PC-3 (cell line): ENCODE data around the gene HDAC5. TPM values are rescaled to one million over a fixed set of nuclear protein-coding genes. Genes with fewer than 3 reads are reported as not detected.

Experiments
- ATAC-seq: fragments of 200-7000 bp; cut with Tn5 transposase; 2 replicates; pipeline ENCODE4 v1.9.1; 2020; ENCODE audit warnings: mild to moderate bottlenecking, moderate library complexity
- BruUV-seq: library from RNA; stranded (reverse); fragments of 400-500 nt; replicated peaks from 2 replicates; lab custom pipeline; 2021; lab: Mats Ljungman, UMichigan
- CTCF ChIA-PET: fragments of 300-600 bp; sonication (Branson Sonifier 250); formaldehyde crosslinking; loops from one replicate; lab custom pipeline; 2022; ENCODE audit warnings: antibody characterized with exemption; lab: Charles Lee
- POLR2A ChIA-PET: fragments of 300-600 bp; sonication (Branson Sonifier 250); formaldehyde crosslinking; loops from one replicate; lab custom pipeline; 2022; ENCODE audit warnings: antibody characterized with exemption; ENCODE audit not compliant: unreplicated experiment; lab: Charles Lee
- DNase-seq: peaks from one replicate; pipeline ENCODE4 v3.0.0-alpha.2; 2015
- H2AFZ ChIP-seq: fragments of 300-600 bp; sonication (generic); 2 replicates; pipeline ENCODE4 v1.6.0; 2016; ENCODE audit warnings: antibody characterized with exemption, low read length
- H3F3A ChIP-seq: fragments of 300-600 bp; sonication (generic); one replicate; pipeline ENCODE4 v1.6.0; 2017; ENCODE audit warnings: antibody characterized with exemption, low read length, control low read depth, mild to moderate bottlenecking; ENCODE audit not compliant: unreplicated experiment
- H3K27ac ChIP-seq: fragments of 300-600 bp; sonication (generic); 2 replicates; pipeline ENCODE4 v1.5.1; 2016; ENCODE audit warnings: mild to moderate bottlenecking, low read length
- H3K27me3 ChIP-seq: fragments of 300-600 bp; sonication (generic); 2 replicates; pipeline ENCODE4 v1.6.1; 2016; ENCODE audit warnings: low read length, mixed read lengths
- H3K36me3 ChIP-seq: fragments of 300-600 bp; sonication (generic); 2 replicates; pipeline ENCODE4 v1.6.1; 2016; ENCODE audit warnings: low read depth, mixed run types, low read length, mixed read lengths
- H3K4me1 ChIP-seq: fragments of 300-600 bp; sonication (generic); 2 replicates; pipeline ENCODE4 v1.5.1; 2016; ENCODE audit warnings: low read length; ENCODE audit not compliant: insufficient read depth
- H3K4me2 ChIP-seq: fragments of 300-600 bp; sonication (generic); 2 replicates; pipeline ENCODE4 v1.6.0; 2016; ENCODE audit warnings: low read length
- H3K4me3 ChIP-seq: fragments of 300-600 bp; sonication (generic); 2 replicates; pipeline ENCODE4 v1.5.1; 2016; ENCODE audit warnings: mild to moderate bottlenecking, low read length, mixed read lengths
- H3K79me2 ChIP-seq: fragments of 300-600 bp; sonication (generic); 2 replicates; pipeline ENCODE4 v1.6.1; 2017; ENCODE audit warnings: low read length, mixed read lengths
- H3K9ac ChIP-seq: fragments of 300-600 bp; sonication (generic); 2 replicates; pipeline ENCODE4 v1.6.0; 2016; ENCODE audit warnings: mild to moderate bottlenecking, low read length
- H3K9me2 ChIP-seq: fragments of 300-600 bp; sonication (generic); replicated peaks from 2 replicates; pipeline ENCODE4 v1.6.1; 2016; ENCODE audit warnings: mixed run types, low read length, mixed read lengths
- H3K9me3 ChIP-seq: fragments of 300-600 bp; sonication (generic); 2 replicates; pipeline ENCODE4 v1.6.1; 2016; ENCODE audit warnings: low read length, mixed read lengths
- H4K20me1 ChIP-seq: fragments of 300-600 bp; sonication (generic); 2 replicates; pipeline ENCODE4 v1.6.1; 2016; ENCODE audit warnings: low read length, mixed read lengths
- EZH2 ChIP-seq: fragments of 300-600 bp; sonication (generic); IDR thresholded peaks from one replicate; pipeline ENCODE4 v1.6.1; 2017; ENCODE audit warnings: antibody characterized with exemption, mild to moderate bottlenecking, low read length; ENCODE audit not compliant: unreplicated experiment
- EZH2phosphoT487 ChIP-seq: fragments of 300-600 bp; sonication (generic); IDR thresholded peaks from 2 replicates; pipeline ENCODE4 v1.6.1; 2018; ENCODE audit warnings: mild to moderate bottlenecking, antibody characterized with exemption, low read length, borderline replicate concordance
- intact Hi-C: fragments of 100-400 bp; cut with micrococcal nuclease; formaldehyde crosslinking; loops from 2 replicates; pipeline ENCODE4 v1.9.0; 2023
- total RNA-seq: library from RNA; depleted of rRNA; stranded (reverse); fragments of >200 nt; gene quantifications from 2 replicates; pipeline ENCODE4 v1.2.3, GENCODE V29; 2014
- TF ChIP-seq, protein P1 (sequence below): fragments of 300-600 bp; sonication (generic); conservative IDR thresholded peaks from 2 replicates; pipeline ENCODE4 v1.5.1; 2017; ENCODE audit warnings: antibody characterized with exemption, low read depth, mild to moderate bottlenecking, low read length

The HDAC5 gene
- total RNA-seq, 1 experiment from 2014 or later: 39.1 TPM

DNA sequence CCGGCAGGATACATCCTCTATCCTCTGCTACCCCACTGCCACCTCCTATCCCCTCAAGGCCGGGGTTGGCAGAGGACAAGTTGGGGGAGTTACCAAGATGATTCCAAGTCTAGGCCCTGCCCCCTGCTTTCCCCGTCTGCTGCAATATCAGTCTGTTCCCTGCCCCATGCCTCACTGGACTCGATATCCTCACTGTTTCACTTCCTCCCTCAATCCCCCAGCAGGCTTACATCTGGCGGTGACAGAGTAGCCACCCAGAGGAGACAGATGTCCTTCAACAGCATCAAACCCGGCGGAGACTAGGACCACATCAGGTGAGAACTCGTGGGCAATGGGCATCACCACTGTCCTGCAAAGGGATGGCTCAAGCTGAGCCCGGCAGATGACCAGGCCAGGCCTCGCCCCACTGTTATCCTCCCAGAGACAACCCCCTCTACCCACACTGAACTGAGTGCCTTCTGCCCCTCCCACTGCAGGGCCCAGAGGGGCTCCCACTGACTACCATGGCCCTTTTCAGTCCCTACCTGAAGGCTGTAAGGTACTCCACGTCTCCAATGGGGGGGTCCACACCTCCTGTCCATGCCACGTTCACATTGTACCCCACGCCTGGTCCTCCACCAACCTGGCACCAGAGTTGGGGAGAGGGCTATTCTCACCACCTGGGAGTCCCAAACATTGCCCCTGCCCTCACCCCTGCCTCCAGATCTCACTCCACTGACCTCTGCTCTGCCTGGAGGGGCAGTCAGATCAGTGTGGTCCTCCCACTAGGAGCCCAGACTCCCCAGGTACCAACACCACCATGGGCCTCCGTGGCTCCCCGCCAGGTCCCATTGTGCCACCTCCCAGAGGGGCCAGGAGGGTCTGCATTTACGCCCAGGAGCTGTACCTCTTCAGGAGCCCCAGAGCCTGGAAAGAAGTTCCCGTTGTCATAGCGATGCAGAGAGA lies 43.3 kb downstream of the HDAC5 start:
- H3F3A ChIP-seq: no peaks in the 10 kb centered on the region
- H3K9me3 ChIP-seq: no peaks in the 10 kb centered on the region
- H3K9ac ChIP-seq: no peak overlapping the region
- no peaks in the 10 kb centered on the region for H3K27me3 ChIP-seq
- DNase-seq: no peak
- H3K4me2 ChIP-seq: no peak overlapping the region
- ATAC-seq: no peak
- TF ChIP-seq EZH2phosphoT487 (no peak), EZH2 (no peak)
- TF ChIP-seq, protein P1, sequence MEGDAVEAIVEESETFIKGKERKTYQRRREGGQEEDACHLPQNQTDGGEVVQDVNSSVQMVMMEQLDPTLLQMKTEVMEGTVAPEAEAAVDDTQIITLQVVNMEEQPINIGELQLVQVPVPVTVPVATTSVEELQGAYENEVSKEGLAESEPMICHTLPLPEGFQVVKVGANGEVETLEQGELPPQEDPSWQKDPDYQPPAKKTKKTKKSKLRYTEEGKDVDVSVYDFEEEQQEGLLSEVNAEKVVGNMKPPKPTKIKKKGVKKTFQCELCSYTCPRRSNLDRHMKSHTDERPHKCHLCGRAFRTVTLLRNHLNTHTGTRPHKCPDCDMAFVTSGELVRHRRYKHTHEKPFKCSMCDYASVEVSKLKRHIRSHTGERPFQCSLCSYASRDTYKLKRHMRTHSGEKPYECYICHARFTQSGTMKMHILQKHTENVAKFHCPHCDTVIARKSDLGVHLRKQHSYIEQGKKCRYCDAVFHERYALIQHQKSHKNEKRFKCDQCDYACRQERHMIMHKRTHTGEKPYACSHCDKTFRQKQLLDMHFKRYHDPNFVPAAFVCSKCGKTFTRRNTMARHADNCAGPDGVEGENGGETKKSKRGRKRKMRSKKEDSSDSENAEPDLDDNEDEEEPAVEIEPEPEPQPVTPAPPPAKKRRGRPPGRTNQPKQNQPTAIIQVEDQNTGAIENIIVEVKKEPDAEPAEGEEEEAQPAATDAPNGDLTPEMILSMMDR: no peak
- H3K36me3 ChIP-seq: peaks cover 23% of the 10 kb centered on the region
- CTCF ChIA-PET: no interaction called here
- BruUV-seq: no TSS peak
- no peaks in the 10 kb centered on the region for H3K79me2 ChIP-seq
- H3K27ac ChIP-seq: no peak overlapping the region
- H3K9me2 ChIP-seq: no peaks in the 10 kb centered on the region
- H3K4me3 ChIP-seq: no peak overlapping the region
- POLR2A ChIA-PET: no interaction called here
- no peaks in the 10 kb centered on the region for H3K4me1 ChIP-seq
- no peaks in the 10 kb centered on the region for H4K20me1 ChIP-seq
- H2AFZ ChIP-seq: no peak overlapping the region
- intact Hi-C loops: loop anchor here (10.0 kb wide), 1 partner anchor 105 kb away; the partner anchor contains the start of gene TMUB2

DNA sequence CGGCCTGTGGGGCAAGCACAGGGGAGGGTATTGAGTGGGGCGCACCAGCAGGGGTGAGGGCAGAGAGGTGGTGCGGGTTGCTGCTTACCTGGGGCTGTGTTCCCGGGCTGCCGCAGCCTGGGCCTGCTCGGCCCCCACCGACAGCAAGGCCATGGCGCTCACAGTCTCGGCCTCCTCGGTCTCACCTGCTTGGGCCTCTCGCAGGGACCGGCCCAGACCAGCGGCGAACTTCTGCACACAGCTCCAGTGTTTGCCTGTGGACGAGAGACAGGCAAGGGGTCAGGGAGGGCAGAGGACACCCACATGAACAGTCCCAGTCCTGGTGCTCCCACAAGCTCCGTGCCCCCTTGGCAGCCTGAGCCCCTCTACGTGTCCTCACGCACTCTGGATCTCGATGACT lies 45.0 kb downstream of the HDAC5 start:
- Histone ChIP-seq H3K27ac (no peak overlapping the region), H3K9me3 (no peaks in the 10 kb centered on the region), H3K9ac (no peak overlapping the region), H3K4me3 (no peak overlapping the region), H3K9me2 (no peaks in the 10 kb centered on the region), H3F3A (no peaks in the 10 kb centered on the region), H3K4me1 (no peaks in the 10 kb centered on the region), H4K20me1 (no peaks in the 10 kb centered on the region), H3K36me3 (peaks cover 24% of the 10 kb centered on the region), H2AFZ (no peak overlapping the region), H3K27me3 (no peaks in the 10 kb centered on the region), H3K4me2 (no peak overlapping the region), H3K79me2 (0 out of 2 replicates have a peak, but pooled peaks cover 3% of the 10 kb centered on the region)
- BruUV-seq: no TSS peak
- TF ChIP-seq, protein P1: no peak
- TF ChIP-seq EZH2phosphoT487 (no peak), EZH2 (no peak)
- CTCF ChIA-PET: no interaction called here
- intact Hi-C loops: loop anchor here (10.0 kb wide), 1 partner anchor 106 kb away; the partner anchor contains the start of gene TMUB2
- DNase-seq: no peak
- POLR2A ChIA-PET: no interaction called here
- ATAC-seq: no peak

DNA sequence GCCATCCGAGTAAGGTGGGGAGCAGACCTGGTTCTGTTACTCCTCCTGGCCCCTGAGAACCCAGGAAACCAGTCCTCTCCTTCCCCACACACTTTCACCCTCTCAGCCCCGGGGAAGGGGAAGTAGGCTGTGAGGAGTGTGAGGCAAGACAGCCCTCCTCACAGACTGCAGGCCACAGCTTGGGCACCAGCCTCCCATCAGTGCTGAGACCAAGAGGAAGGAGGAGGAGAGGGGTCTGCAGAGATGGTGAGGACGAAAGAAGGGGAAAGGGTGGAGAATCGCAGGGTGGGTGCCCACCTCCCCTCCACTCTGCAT lies 45.9 kb downstream of the HDAC5 start:
- no peaks in the 10 kb centered on the region for H3K9me3 ChIP-seq
- H3F3A ChIP-seq: no peaks in the 10 kb centered on the region
- H4K20me1 ChIP-seq: no peaks in the 10 kb centered on the region
- H2AFZ ChIP-seq: no peak overlapping the region
- H3K4me2 ChIP-seq: no peak overlapping the region
- POLR2A ChIA-PET: no interaction called here
- H3K9ac ChIP-seq: no peak overlapping the region
- no TSS peak for BruUV-seq
- no peak for ATAC-seq
- CTCF ChIA-PET: no interaction called here
- H3K36me3 ChIP-seq: peaks cover 24% of the 10 kb centered on the region
- intact Hi-C loops: loop anchor here (10.0 kb wide), 1 partner anchor 107 kb away; the partner anchor contains the start of gene TMUB2
- TF ChIP-seq EZH2 (no peak), EZH2phosphoT487 (no peak)
- TF ChIP-seq, protein P1: no peak
- H3K4me3 ChIP-seq: no peak overlapping the region
- no peaks in the 10 kb centered on the region for H3K4me1 ChIP-seq
- no peaks in the 10 kb centered on the region for H3K9me2 ChIP-seq
- no peaks in the 10 kb centered on the region for H3K27me3 ChIP-seq
- peaks cover 12% of the 10 kb centered on the region for H3K79me2 ChIP-seq
- no peak for DNase-seq
- H3K27ac ChIP-seq: no peak overlapping the region
